Measurements from ENCODE around the gene THAP4.

DNA sequence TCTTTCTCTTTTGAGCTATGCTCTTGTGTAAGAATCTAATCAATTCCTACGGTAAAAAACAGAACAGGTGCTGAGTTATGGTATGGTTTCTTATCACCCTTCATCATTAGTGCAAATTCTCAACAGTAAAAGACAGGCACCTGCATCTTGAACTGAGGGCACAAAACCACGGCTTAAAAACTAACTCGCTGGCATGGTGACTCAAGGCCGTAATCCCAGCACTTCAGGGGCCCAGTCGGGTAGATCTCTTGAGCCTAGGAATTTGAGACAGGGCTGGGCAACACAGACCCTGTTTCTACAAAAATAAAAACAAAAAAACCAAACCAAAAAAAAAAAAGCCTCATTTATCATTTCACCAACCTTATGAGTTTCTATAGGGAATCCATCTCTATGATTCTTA is 33.3 kb downstream of the THAP4 start:
- TF ChIP-seq, protein P1, sequence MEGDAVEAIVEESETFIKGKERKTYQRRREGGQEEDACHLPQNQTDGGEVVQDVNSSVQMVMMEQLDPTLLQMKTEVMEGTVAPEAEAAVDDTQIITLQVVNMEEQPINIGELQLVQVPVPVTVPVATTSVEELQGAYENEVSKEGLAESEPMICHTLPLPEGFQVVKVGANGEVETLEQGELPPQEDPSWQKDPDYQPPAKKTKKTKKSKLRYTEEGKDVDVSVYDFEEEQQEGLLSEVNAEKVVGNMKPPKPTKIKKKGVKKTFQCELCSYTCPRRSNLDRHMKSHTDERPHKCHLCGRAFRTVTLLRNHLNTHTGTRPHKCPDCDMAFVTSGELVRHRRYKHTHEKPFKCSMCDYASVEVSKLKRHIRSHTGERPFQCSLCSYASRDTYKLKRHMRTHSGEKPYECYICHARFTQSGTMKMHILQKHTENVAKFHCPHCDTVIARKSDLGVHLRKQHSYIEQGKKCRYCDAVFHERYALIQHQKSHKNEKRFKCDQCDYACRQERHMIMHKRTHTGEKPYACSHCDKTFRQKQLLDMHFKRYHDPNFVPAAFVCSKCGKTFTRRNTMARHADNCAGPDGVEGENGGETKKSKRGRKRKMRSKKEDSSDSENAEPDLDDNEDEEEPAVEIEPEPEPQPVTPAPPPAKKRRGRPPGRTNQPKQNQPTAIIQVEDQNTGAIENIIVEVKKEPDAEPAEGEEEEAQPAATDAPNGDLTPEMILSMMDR (IDR thresholded peaks at IDR 0.05): no peak
- no peak for TF ChIP-seq POLR2A (IDR thresholded peaks at IDR 0.05)

Measured in breast epithelium (tissue), 3 donors.